Astrocyte of the cerebellum (primary cell): ENCODE measurements around the gene MAPKAP1.

Experiments used
- DNase-seq: peaks from one replicate; pipeline ENCODE4 v3.0.0-alpha.2; 2011; ENCODE audit warnings: low read depth
- H3K4me3 ChIP-seq: 2 replicates; pipeline ENCODE4 v1.5.1; 2011; ENCODE audit warnings: mild to moderate bottlenecking, low read depth, low read length, moderate library complexity
- CTCF ChIP-seq: IDR thresholded peaks from 2 replicates; pipeline ENCODE4 v1.5.1; 2012; ENCODE audit warnings: low read length, low read depth, moderate library complexity, mild to moderate bottlenecking; ENCODE audit errors: missing control alignments
- in situ Hi-C: cut with HindIII; loops from 2 replicates; pipeline ENCODE4 v1.10.0; 2017; ENCODE audit warnings: low sequenced_read_pairs

Gene MAPKAP1

DNA sequence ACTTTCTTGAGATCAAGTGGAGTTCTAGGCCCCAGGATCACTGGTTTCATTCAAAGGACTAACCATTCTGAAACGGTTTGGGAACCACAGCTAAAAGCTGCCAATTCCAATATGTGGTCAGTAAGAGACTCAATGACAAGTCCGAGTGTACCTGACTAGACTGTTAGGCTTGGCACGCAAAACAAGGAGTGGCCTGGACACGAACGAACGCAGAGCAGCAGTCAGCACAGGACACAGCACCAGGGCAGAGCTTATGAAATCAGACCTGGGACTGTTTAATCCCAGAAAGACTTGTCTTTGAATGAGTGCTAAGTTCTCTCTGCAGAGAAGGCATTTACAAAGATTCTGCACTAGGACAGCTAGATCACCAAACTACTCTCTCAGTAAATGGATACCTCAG, 231.6 kb downstream of the MAPKAP1 start:
- TF ChIP-seq CTCF = no peak
- H3K4me3 ChIP-seq = no peak overlapping the region
- in situ Hi-C loops = no loop called here
- DNase-seq = no peak

GRCh38 chr9:125472926-125473701, 233.9 kb downstream of the MAPKAP1 start:
- in situ Hi-C loops = no loop called here
- no peak overlapping the region for H3K4me3 ChIP-seq
- peak; percentile 29 for TF ChIP-seq CTCF
- peak; percentile 31 for DNase-seq

DNA sequence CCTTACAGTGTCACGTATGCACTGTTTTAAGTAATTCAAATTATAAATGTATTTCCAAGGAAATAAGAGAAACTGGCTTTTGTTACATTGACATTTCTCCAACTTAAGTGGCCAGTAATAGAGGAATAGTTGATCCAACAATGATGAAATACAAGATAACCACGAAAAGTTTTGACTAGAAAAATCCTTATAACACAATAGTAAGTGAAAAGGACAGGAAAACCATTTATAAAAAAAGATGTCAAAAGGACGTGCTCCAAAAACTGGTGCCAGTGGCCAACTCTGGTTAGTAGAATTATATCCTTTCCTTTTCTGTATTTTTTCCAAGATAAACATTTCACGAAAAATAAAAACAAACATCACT, 234.5 kb downstream of the MAPKAP1 start:
- in situ Hi-C loops = no loop called here
- TF ChIP-seq CTCF = no peak
- no peak for DNase-seq
- no peak overlapping the region for H3K4me3 ChIP-seq

- no peak for DNase-seq
- in situ Hi-C loops = no loop called here
- TF ChIP-seq CTCF = no peak
- no peak overlapping the region for H3K4me3 ChIP-seq
These were observed 236.0 kb downstream of the MAPKAP1 start for GRCh38 chr9:125470767-125471580.

- TF ChIP-seq CTCF = no peak
- no peak overlapping the region for H3K4me3 ChIP-seq
- in situ Hi-C loops = no loop called here
- no peak for DNase-seq
These were observed 236.8 kb downstream of the MAPKAP1 start for GRCh38 chr9:125470189-125470588.

DNA sequence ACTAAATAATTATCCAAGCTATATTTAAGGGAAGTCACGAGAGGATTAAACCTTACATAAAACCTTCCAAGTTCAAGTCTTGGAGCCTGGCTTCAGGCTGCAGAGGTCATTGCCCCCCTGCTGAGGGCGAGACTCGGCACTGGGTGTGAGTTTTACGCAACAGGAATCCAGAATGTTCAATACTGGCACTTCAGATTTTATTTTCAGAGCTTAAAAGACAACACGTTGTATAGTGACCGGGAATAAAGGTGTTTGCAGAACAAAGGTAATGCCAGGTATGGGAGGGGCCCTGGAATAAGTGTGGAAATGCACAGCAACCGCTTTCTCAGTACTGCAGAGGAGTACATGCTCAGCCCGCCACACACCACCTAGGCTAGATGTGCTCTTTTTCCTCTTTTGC, 238.4 kb downstream of the MAPKAP1 start:
- no peak overlapping the region for H3K4me3 ChIP-seq
- DNase-seq = no peak
- no peak for TF ChIP-seq CTCF
- in situ Hi-C loops = no loop called here
